Measurements from ENCODE around the gene DPP3.
A peak's percentile ranks its signal among the peaks of the same experiment; 100 is the strongest.

The DPP3 gene

GRCh38 chr11:66510271-66510989 lies 30.2 kb downstream of the DPP3 start, which contains the start of gene BBS1:
Gene BBS1, plus strand, starts transcription at chr11:66510635. Its CDS starts 25 bp downstream, at chr11:66510660.
- no peaks in the 10 kb centered on the region for H3K9me3 ChIP-seq (ENCODE audit: insufficient read depth, low read depth, low read length)
- H3K4me1 ChIP-seq (ENCODE audit: insufficient read depth, low read length): peaks cover 7% of the 10 kb centered on the region; the same call in 1 of the 2 replicates
- H3K27me3 ChIP-seq (ENCODE audit: insufficient read depth, low read length): no peaks in the 10 kb centered on the region
- peak within 1 kb of the TSS; percentile 81 for H3K27ac ChIP-seq (ENCODE audit: low read depth, low read length)
- H3K36me3 ChIP-seq (ENCODE audit: insufficient read depth, low read length): peaks cover 27% of the 10 kb centered on the region
- peak within 1 kb of the TSS; percentile 83 for H3K9ac ChIP-seq (ENCODE audit: low read depth, low read length)
- WGBS: 7% methylated on average over 31 of the region's 31 CpGs
- peak within 1 kb of the TSS; percentile 95 for H3K4me3 ChIP-seq (ENCODE audit: low read length)

- H3K9ac ChIP-seq (ENCODE audit: low read depth, low read length): peak overlapping the region; percentile 83
- 13% methylated on average over 5 of the region's 5 CpGs for WGBS
- no peaks in the 10 kb centered on the region for H3K9me3 ChIP-seq (ENCODE audit: insufficient read depth, low read depth, low read length)
- no peak overlapping the region for H3K27ac ChIP-seq (ENCODE audit: low read depth, low read length)
- peak overlapping the region; percentile 95 for H3K4me3 ChIP-seq (ENCODE audit: low read length)
- peaks cover 7% of the 10 kb centered on the region; the same call in 1 of the 2 replicates for H3K4me1 ChIP-seq (ENCODE audit: insufficient read depth, low read length)
- H3K27me3 ChIP-seq (ENCODE audit: insufficient read depth, low read length): no peaks in the 10 kb centered on the region
- peaks cover 30% of the 10 kb centered on the region for H3K36me3 ChIP-seq (ENCODE audit: insufficient read depth, low read length)
Observed at GRCh38 chr11:66510990-66511339, 30.7 kb downstream of the DPP3 start.

- Histone ChIP-seq H3K27ac (ENCODE audit: low read depth, low read length) (no peak overlapping the region), H3K4me1 (ENCODE audit: insufficient read depth, low read length) (no peaks in the 10 kb centered on the region), H3K9me3 (ENCODE audit: insufficient read depth, low read depth, low read length) (no peaks in the 10 kb centered on the region), H3K27me3 (ENCODE audit: insufficient read depth, low read length) (no peaks in the 10 kb centered on the region), H3K9ac (ENCODE audit: low read depth, low read length) (no peak overlapping the region), H3K36me3 (ENCODE audit: insufficient read depth, low read length) (peaks cover 45% of the 10 kb centered on the region), H3K4me3 (ENCODE audit: low read length) (no peak overlapping the region)
- WGBS: 95% methylated on average over 11 of the region's 11 CpGs
Observed at GRCh38 chr11:66523611-66524010, 43.4 kb downstream of the DPP3 start.

- Histone ChIP-seq H3K27ac (ENCODE audit: low read depth, low read length) (no peak overlapping the region), H3K27me3 (ENCODE audit: insufficient read depth, low read length) (no peaks in the 10 kb centered on the region), H3K9me3 (ENCODE audit: insufficient read depth, low read depth, low read length) (no peaks in the 10 kb centered on the region), H3K36me3 (ENCODE audit: insufficient read depth, low read length) (peaks cover 37% of the 10 kb centered on the region), H3K9ac (ENCODE audit: low read depth, low read length) (no peak overlapping the region), H3K4me1 (ENCODE audit: insufficient read depth, low read length) (no peaks in the 10 kb centered on the region), H3K4me3 (ENCODE audit: low read length) (no peak overlapping the region)
- WGBS: 96% methylated on average over 8 of the region's 10 CpGs
Observed at GRCh38 chr11:66524304-66525040, 44.2 kb downstream of the DPP3 start.

GRCh38 chr11:66529069-66529468 lies 48.8 kb downstream of the DPP3 start:
- no peak overlapping the region for H3K9ac ChIP-seq (ENCODE audit: low read depth, low read length)
- no peaks in the 10 kb centered on the region for H3K4me1 ChIP-seq (ENCODE audit: insufficient read depth, low read length)
- H3K4me3 ChIP-seq (ENCODE audit: low read length): no peak overlapping the region
- H3K27ac ChIP-seq (ENCODE audit: low read depth, low read length): no peak overlapping the region
- H3K9me3 ChIP-seq (ENCODE audit: insufficient read depth, low read depth, low read length): no peaks in the 10 kb centered on the region
- 82% methylated on average over 10 of the region's 10 CpGs for WGBS
- peaks cover 3% of the 10 kb centered on the region for H3K36me3 ChIP-seq (ENCODE audit: insufficient read depth, low read length)
- H3K27me3 ChIP-seq (ENCODE audit: insufficient read depth, low read length): no peaks in the 10 kb centered on the region

GRCh38 chr11:66529655-66530054 lies 49.4 kb downstream of the DPP3 start:
- 93% methylated on average over 13 of the region's 13 CpGs for WGBS
- Histone ChIP-seq H3K27me3 (ENCODE audit: insufficient read depth, low read length) (no peaks in the 10 kb centered on the region), H3K9me3 (ENCODE audit: insufficient read depth, low read depth, low read length) (no peaks in the 10 kb centered on the region), H3K9ac (ENCODE audit: low read depth, low read length) (no peak overlapping the region), H3K4me1 (ENCODE audit: insufficient read depth, low read length) (no peaks in the 10 kb centered on the region), H3K36me3 (ENCODE audit: insufficient read depth, low read length) (peaks cover 3% of the 10 kb centered on the region), H3K27ac (ENCODE audit: low read depth, low read length) (no peak overlapping the region), H3K4me3 (ENCODE audit: low read length) (no peak overlapping the region)

- no peak overlapping the region for H3K9ac ChIP-seq (ENCODE audit: low read depth, low read length)
- H3K4me3 ChIP-seq (ENCODE audit: low read length): no peak overlapping the region
- H3K4me1 ChIP-seq (ENCODE audit: insufficient read depth, low read length): no peaks in the 10 kb centered on the region
- H3K9me3 ChIP-seq (ENCODE audit: insufficient read depth, low read depth, low read length): no peaks in the 10 kb centered on the region
- no peak overlapping the region for H3K27ac ChIP-seq (ENCODE audit: low read depth, low read length)
- WGBS: 89% methylated on average over 10 of the region's 10 CpGs
- peaks cover 3% of the 10 kb centered on the region for H3K36me3 ChIP-seq (ENCODE audit: insufficient read depth, low read length)
- H3K27me3 ChIP-seq (ENCODE audit: insufficient read depth, low read length): no peaks in the 10 kb centered on the region
Observed at GRCh38 chr11:66530927-66531709, 50.9 kb downstream of the DPP3 start.

- no peak overlapping the region for H3K9ac ChIP-seq (ENCODE audit: low read depth, low read length)
- H3K9me3 ChIP-seq (ENCODE audit: insufficient read depth, low read depth, low read length): no peaks in the 10 kb centered on the region
- H3K4me1 ChIP-seq (ENCODE audit: insufficient read depth, low read length): no peaks in the 10 kb centered on the region
- H3K36me3 ChIP-seq (ENCODE audit: insufficient read depth, low read length): peaks cover 3% of the 10 kb centered on the region
- H3K27ac ChIP-seq (ENCODE audit: low read depth, low read length): no peak overlapping the region
- H3K4me3 ChIP-seq (ENCODE audit: low read length): no peak overlapping the region
- WGBS: 88% methylated on average over 11 of the region's 11 CpGs
- no peaks in the 10 kb centered on the region for H3K27me3 ChIP-seq (ENCODE audit: insufficient read depth, low read length)
Observed at GRCh38 chr11:66531841-66532240, 51.6 kb downstream of the DPP3 start.

- 87% methylated on average over 6 of the region's 6 CpGs for WGBS
Observed at GRCh38 chr11:66532784-66533183, 52.5 kb downstream of the DPP3 start.

GRCh38 chr11:66539170-66539869 lies 59.1 kb downstream of the DPP3 start:
- H3K9me3 ChIP-seq (ENCODE audit: insufficient read depth, low read depth, low read length): no peaks in the 10 kb centered on the region
- H3K27me3 ChIP-seq (ENCODE audit: insufficient read depth, low read length): no peaks in the 10 kb centered on the region
- peak overlapping the region; percentile 16; the same call in 1 of the 2 replicates for H3K9ac ChIP-seq (ENCODE audit: low read depth, low read length)
- H3K27ac ChIP-seq (ENCODE audit: low read depth, low read length): peak overlapping the region; percentile 55
- 91% methylated on average over 16 of the region's 16 CpGs for WGBS
- no peak overlapping the region for H3K4me3 ChIP-seq (ENCODE audit: low read length)
- H3K36me3 ChIP-seq (ENCODE audit: insufficient read depth, low read length): no peaks in the 10 kb centered on the region; the same call in 1 of the 2 replicates
- H3K4me1 ChIP-seq (ENCODE audit: insufficient read depth, low read length): no peaks in the 10 kb centered on the region

More at GRCh38 chr11:66532784-66533183, 52.5 kb downstream of the DPP3 start:
- Histone ChIP-seq H3K27ac (ENCODE audit: low read depth, low read length) (no peak overlapping the region), H3K9me3 (ENCODE audit: insufficient read depth, low read depth, low read length) (no peaks in the 10 kb centered on the region), H3K36me3 (ENCODE audit: insufficient read depth, low read length) (no peaks in the 10 kb centered on the region; the same call in 1 of the 2 replicates), H3K9ac (ENCODE audit: low read depth, low read length) (no peak overlapping the region), H3K4me1 (ENCODE audit: insufficient read depth, low read length) (no peaks in the 10 kb centered on the region), H3K4me3 (ENCODE audit: low read length) (no peak overlapping the region), H3K27me3 (ENCODE audit: insufficient read depth, low read length) (no peaks in the 10 kb centered on the region)

Data from HUES64 (cell line).